Endodermal cell (in vitro differentiated cells): ENCODE measurements around the gene RPP38. TPM values are rescaled to one million over a fixed set of nuclear protein-coding genes. Genes with fewer than 3 reads are reported as not detected.

Source experiments
- DNase-seq: peaks from one replicate; pipeline ENCODE4 v3.0.0-alpha.2; 2017
- H3K27ac ChIP-seq: 2 replicates; pipeline ENCODE4 v1.5.1; 2013; ENCODE audit warnings: mild to moderate bottlenecking, low read depth, low read length, moderate library complexity
- H3K27me3 ChIP-seq: 2 replicates; pipeline ENCODE4 v1.6.1; 2013; ENCODE audit warnings: mild to moderate bottlenecking, low read length, moderate library complexity; ENCODE audit not compliant: insufficient read depth, control insufficient read depth, poor library complexity, severe bottlenecking
- H3K36me3 ChIP-seq: 2 replicates; pipeline ENCODE4 v1.7.0; 2013; ENCODE audit warnings: mild to moderate bottlenecking, low read length, moderate library complexity; ENCODE audit not compliant: control insufficient read depth, insufficient read depth
- H3K4me1 ChIP-seq: one replicate; pipeline ENCODE4 v1.7.0; 2013; ENCODE audit warnings: low read length; ENCODE audit not compliant: control insufficient read depth, insufficient read depth
- H3K4me3 ChIP-seq: 2 replicates; pipeline ENCODE4 v1.5.1; 2013; ENCODE audit warnings: mild to moderate bottlenecking, low read length, moderate library complexity
- H3K9ac ChIP-seq: 2 replicates; pipeline ENCODE4 v1.6.1; 2013; ENCODE audit warnings: mild to moderate bottlenecking, low read length, moderate library complexity; ENCODE audit not compliant: poor library complexity, severe bottlenecking; ENCODE audit errors: extremely low read depth
- H3K9me3 ChIP-seq: 2 replicates; pipeline ENCODE4 v1.6.1; 2013; ENCODE audit warnings: mild to moderate bottlenecking, low read length, moderate library complexity; ENCODE audit not compliant: control insufficient read depth
- H3K27ac Mint-ChIP-seq: 2 replicates; pipeline ENCODE4 v1.8.0; 2020; ENCODE audit warnings: mixed read lengths
- H3K27me3 Mint-ChIP-seq: 2 replicates; pipeline ENCODE4 v1.8.0; 2021; ENCODE audit warnings: mild to moderate bottlenecking, mixed read lengths; ENCODE audit not compliant: insufficient read depth
- H3K36me3 Mint-ChIP-seq: 2 replicates; pipeline ENCODE4 v1.8.0; 2020; ENCODE audit warnings: low read depth, mixed read lengths
- H3K4me1 Mint-ChIP-seq: 2 replicates; pipeline ENCODE4 v1.8.0; 2020; ENCODE audit warnings: mixed read lengths
- H3K4me3 Mint-ChIP-seq: 2 replicates; pipeline ENCODE4 v1.8.0; 2020; ENCODE audit warnings: mild to moderate bottlenecking, moderate library complexity, mixed read lengths
- H3K9me3 Mint-ChIP-seq: 2 replicates; pipeline ENCODE4 v1.8.0; 2020; ENCODE audit warnings: mild to moderate bottlenecking, mixed read lengths
- CTCF ChIP-seq: fragments of 200-600 bp; sonication (generic); conservative IDR thresholded peaks from 2 replicates; pipeline ENCODE4 v1.5.0; 2021; ENCODE audit warnings: antibody characterized with exemption, mild to moderate bottlenecking
- WGBS, 2 experiments: methylation state at CpG; one replicate each; pipeline versions ENCODE4 v1.1.5 to v1.1.7; 2013; ENCODE audit warnings: missing lambda C conversion rate in 2 of 2, mixed read lengths in 1 of 2; ENCODE audit not compliant: insufficient coverage in 1 of 2, insufficient read length in 1 of 2; 5-methylcytosine and 5-hydroxymethylcytosine counted together
- total RNA-seq, 2 donors: library from RNA; stranded (reverse); fragmentation: NEBNext Ultra II Directional in 1 of 2; extraction: Animal tissue kit (Norgen Biotek cat#: 25700) in 1 of 2; gene quantifications; 2 replicates in 1 of 2; 3 replicates in 1 of 2; pipeline ENCODE4 v1.2.1, GENCODE V29; 2021

Gene RPP38
- total RNA-seq, 2 donors from 2014 or later = 23.6 to 24.8 TPM

DNA sequence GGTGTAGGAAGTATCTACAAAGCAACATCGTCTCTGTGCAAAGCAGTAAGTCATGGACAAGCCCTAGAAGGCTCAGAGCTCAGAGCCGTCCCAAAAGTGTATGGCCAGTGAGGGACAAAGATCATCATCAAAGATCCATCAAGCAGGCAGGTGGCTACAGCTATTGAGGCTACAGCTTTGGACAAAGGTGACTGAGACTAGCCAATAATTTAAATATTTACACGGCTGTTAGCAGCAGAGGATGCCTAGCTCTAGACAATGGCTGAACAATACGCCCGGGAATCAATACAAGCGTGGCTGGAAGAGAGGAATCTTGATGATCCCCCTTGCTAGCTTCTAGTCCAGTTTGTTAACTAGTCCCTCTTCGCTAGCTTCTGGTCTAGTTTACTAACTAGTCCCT, 53.4 kb downstream of the RPP38 start:
- Mint-ChIP-seq H3K4me3 (no peak overlapping the region), H3K27ac (no peak overlapping the region), H3K27me3 (no peaks in the 10 kb centered on the region), H3K9me3 (no peaks in the 10 kb centered on the region), H3K36me3 (peaks cover 16% of the 10 kb centered on the region), H3K4me1 (no peaks in the 10 kb centered on the region)
- Histone ChIP-seq H3K9ac (no peak overlapping the region), H3K36me3 (no peaks in the 10 kb centered on the region), H3K4me3 (no peak overlapping the region), H3K4me1 (no peaks in the 10 kb centered on the region), H3K27ac (no peak overlapping the region), H3K27me3 (no peaks in the 10 kb centered on the region), H3K9me3 (no peaks in the 10 kb centered on the region)
- WGBS, 2 experiments = 91 to 97% methylated on average over 6 to 7 of the region's 7 CpGs
- DNase-seq = no peak
- no peak for TF ChIP-seq CTCF

DNA sequence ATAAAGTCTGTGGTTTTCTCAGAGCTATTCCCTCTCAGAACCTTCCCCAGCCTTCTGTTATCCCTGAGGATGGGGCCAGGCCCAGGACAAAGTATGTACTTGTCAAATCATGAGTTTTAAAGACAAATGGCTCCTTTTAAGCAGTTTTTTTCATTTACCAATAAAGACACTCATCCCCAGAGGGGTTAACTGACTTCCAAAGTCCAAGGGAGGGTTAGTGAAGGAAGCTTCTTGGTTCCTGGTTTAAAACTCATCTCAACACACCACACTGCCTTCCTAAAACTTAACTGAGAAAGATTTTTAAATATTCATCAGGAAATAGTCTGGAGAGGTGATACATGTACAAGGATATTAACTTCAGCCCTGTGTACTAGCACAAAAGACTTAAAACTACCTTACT, 55.4 kb downstream of the RPP38 start:
- Histone ChIP-seq H3K27me3 (no peaks in the 10 kb centered on the region), H3K9ac (no peak overlapping the region), H3K4me1 (no peaks in the 10 kb centered on the region), H3K27ac (no peak overlapping the region), H3K4me3 (no peak overlapping the region), H3K9me3 (no peaks in the 10 kb centered on the region), H3K36me3 (peaks cover 5% of the 10 kb centered on the region)
- DNase-seq = no peak
- Mint-ChIP-seq H3K27me3 (no peaks in the 10 kb centered on the region), H3K36me3 (peaks cover 19% of the 10 kb centered on the region), H3K9me3 (no peaks in the 10 kb centered on the region), H3K4me3 (no peak overlapping the region), H3K27ac (no peak overlapping the region), H3K4me1 (no peaks in the 10 kb centered on the region)
- TF ChIP-seq CTCF = no peak

Other genes starting within 250 kb of the RPP38 start
- gene SUV39H2, start 218.5 kb upstream of the RPP38 start, total RNA-seq = 10 to 100 TPM; 35.4 to 37.6 TPM
- 1 to 10 TPM; 5.2 to 10.0 TPM for gene DCLRE1C, start 143.3 kb upstream of the RPP38 start, total RNA-seq
- under 1 TPM in 1 of 2 donors, not detected in 1; 0.46 TPM for gene MEIG1, start 138.0 kb upstream of the RPP38 start, total RNA-seq
- gene OLAH, start 53.4 kb upstream of the RPP38 start, total RNA-seq = not detected
- 1 to 10 TPM; 3.7 to 8.5 TPM for gene ACBD7, start 8.6 kb upstream of the RPP38 start, total RNA-seq
- 10 to 100 TPM; 21.7 to 21.9 TPM for gene NMT2, start 71.3 kb downstream of the RPP38 start, total RNA-seq